Vagina (tissue), 2 donors: ENCODE measurements around the gene TSPAN4.

Experiments used
- POLR2A ChIP-seq, 2 donors: fragments of 450-650 bp; IDR thresholded peaks; one replicate each; pipeline ENCODE4 v1.6.1; 2017; ENCODE audit warnings: antibody characterized with exemption in 2 of 2, mild to moderate bottlenecking in 2 of 2, moderate library complexity in 2 of 2
- POLR2AphosphoS5 ChIP-seq, 2 donors: sonication (generic); formaldehyde crosslinking; IDR thresholded peaks; one replicate each; pipeline ENCODE4 v1.9.0; 2017; ENCODE audit warnings: antibody characterized with exemption in 2 of 2, mild to moderate bottlenecking in 2 of 2, low read depth in 1 of 2; ENCODE audit not compliant: insufficient read depth in 1 of 2
- TF ChIP-seq, protein P1 (sequence below), 3 experiments: fragments of 450-650 bp in 2 of 3; fragments of 200-600 bp in 1 of 3; sonication (generic) in 1 of 3; IDR thresholded peaks; one replicate each; pipeline ENCODE4 v1.5.1; 2017 to 2019; ENCODE audit warnings: antibody characterized with exemption in 3 of 3, mild to moderate bottlenecking in 2 of 3, moderate library complexity in 2 of 3

DNA sequence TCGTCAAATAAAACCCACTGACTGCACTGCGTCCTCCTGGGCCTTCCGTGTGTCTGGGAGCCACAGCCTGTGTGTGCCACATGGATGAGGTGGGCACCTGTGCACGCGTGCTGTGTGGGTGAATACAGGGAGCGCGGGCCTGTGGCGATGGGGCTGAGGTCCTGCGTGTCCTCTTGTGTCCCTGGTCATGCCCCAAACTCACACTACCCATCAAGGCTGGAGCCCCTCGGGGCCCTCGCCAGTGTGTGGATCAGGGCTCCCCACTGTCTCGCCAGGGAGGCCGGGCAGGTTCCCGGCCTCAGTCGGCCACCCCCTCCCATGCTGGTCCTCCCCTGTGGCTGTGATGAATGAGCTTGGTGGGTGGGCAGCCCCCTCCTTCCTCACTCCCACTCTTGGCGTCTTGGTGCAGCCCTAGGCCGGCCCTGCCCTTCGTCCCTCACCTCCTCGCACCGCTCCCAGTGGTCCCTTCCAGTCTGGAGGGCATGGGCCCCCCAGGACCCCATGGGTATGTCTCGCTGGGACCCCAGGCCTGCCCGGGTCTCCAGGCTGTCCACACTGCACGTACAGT lies 10.6 kb upstream of the TSPAN4 start:
- TF ChIP-seq, protein P1, sequence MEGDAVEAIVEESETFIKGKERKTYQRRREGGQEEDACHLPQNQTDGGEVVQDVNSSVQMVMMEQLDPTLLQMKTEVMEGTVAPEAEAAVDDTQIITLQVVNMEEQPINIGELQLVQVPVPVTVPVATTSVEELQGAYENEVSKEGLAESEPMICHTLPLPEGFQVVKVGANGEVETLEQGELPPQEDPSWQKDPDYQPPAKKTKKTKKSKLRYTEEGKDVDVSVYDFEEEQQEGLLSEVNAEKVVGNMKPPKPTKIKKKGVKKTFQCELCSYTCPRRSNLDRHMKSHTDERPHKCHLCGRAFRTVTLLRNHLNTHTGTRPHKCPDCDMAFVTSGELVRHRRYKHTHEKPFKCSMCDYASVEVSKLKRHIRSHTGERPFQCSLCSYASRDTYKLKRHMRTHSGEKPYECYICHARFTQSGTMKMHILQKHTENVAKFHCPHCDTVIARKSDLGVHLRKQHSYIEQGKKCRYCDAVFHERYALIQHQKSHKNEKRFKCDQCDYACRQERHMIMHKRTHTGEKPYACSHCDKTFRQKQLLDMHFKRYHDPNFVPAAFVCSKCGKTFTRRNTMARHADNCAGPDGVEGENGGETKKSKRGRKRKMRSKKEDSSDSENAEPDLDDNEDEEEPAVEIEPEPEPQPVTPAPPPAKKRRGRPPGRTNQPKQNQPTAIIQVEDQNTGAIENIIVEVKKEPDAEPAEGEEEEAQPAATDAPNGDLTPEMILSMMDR (IDR thresholded peaks at IDR 0.05) = no peak
- TF ChIP-seq POLR2A (IDR thresholded peaks at IDR 0.05) = no peak
- TF ChIP-seq POLR2AphosphoS5 (IDR thresholded peaks at IDR 0.05; ENCODE audit: insufficient read depth in 1 of 2, low read depth in 1 of 2) = no peak
